Activated naive CD8-positive, alpha-beta T cell treated with anti-CD3 and anti-CD28 coated beads for 36 hours (primary cell): ENCODE data around the gene HFM1. TPM values are rescaled to one million over a fixed set of nuclear protein-coding genes. Genes with fewer than 3 reads are reported as not detected.
"Not testable (repeated sequence)": the region's sequence is repeated elsewhere in the genome, so short reads cannot be mapped to it uniquely, and the experiment has no call there.

ENCODE experiments used
- DNase-seq: peaks from one replicate; pipeline ENCODE4 v3.0.0; 2021
- H3K27ac Mint-ChIP-seq: one replicate; pipeline ENCODE4 v1.8.0; 2022; ENCODE audit warnings: mild to moderate bottlenecking, moderate library complexity, mixed read lengths
- H3K27me3 Mint-ChIP-seq: one replicate; pipeline ENCODE4 v1.8.0; 2022; ENCODE audit warnings: mild to moderate bottlenecking, mixed read lengths
- H3K36me3 Mint-ChIP-seq: one replicate; pipeline ENCODE4 v1.8.0; 2021; ENCODE audit warnings: mild to moderate bottlenecking, mixed read lengths
- H3K4me1 Mint-ChIP-seq: one replicate; pipeline ENCODE4 v1.8.0; 2021; ENCODE audit warnings: mixed read lengths
- H3K4me3 Mint-ChIP-seq: one replicate; pipeline ENCODE4 v1.8.0; 2022; ENCODE audit warnings: mild to moderate bottlenecking, moderate library complexity, mixed read lengths
- H3K9me3 Mint-ChIP-seq: one replicate; pipeline ENCODE4 v1.8.0; 2022; ENCODE audit warnings: mixed read lengths
- total RNA-seq, 2 experiments: library from RNA; stranded (reverse); gene quantifications; one replicate each; pipeline ENCODE4 v1.2.3, GENCODE V29; 2021

The HFM1 gene
- under 1 TPM in 1 of 2 experiments, not detected in 1; 0.10 TPM for total RNA-seq

GRCh38 chr1:91404151-91405012 lies at the start of gene HFM1:
Gene HFM1 (minus strand): TSS chr1:91404837. CDS start chr1:91401082, 3,755 bp downstream.
- H3K27me3 Mint-ChIP-seq: peaks cover 18% of the 10 kb centered on the region
- H3K27ac Mint-ChIP-seq: peak within 1 kb of the TSS; percentile 63
- H3K4me3 Mint-ChIP-seq: peak within 1 kb of the TSS; percentile 79
- no peaks in the 10 kb centered on the region for H3K36me3 Mint-ChIP-seq
- H3K4me1 Mint-ChIP-seq: peaks cover 6% of the 10 kb centered on the region
- H3K9me3 Mint-ChIP-seq: no peaks in the 10 kb centered on the region
- peak; percentile 82 for DNase-seq

- H3K4me3 Mint-ChIP-seq: no peak overlapping the region
- H3K27me3 Mint-ChIP-seq: peaks cover 13% of the 10 kb centered on the region
These were observed 49.5 kb upstream of the HFM1 start for GRCh38 chr1:91454136-91454535.

GRCh38 chr1:91450260-91450659 lies 45.6 kb upstream of the HFM1 start:
- no peak for DNase-seq
- no peaks in the 10 kb centered on the region for H3K9me3 Mint-ChIP-seq
- H3K36me3 Mint-ChIP-seq: no peaks in the 10 kb centered on the region
- H3K4me1 Mint-ChIP-seq: no peaks in the 10 kb centered on the region
- H3K27me3 Mint-ChIP-seq: peaks cover 13% of the 10 kb centered on the region
- H3K4me3 Mint-ChIP-seq: no peak overlapping the region
- no peak overlapping the region for H3K27ac Mint-ChIP-seq

More at GRCh38 chr1:91454136-91454535, 49.5 kb upstream of the HFM1 start:
- no peaks in the 10 kb centered on the region for H3K4me1 Mint-ChIP-seq
- no peak for DNase-seq
- no peaks in the 10 kb centered on the region for H3K9me3 Mint-ChIP-seq
- no peaks in the 10 kb centered on the region for H3K36me3 Mint-ChIP-seq
- H3K27ac Mint-ChIP-seq: no peak overlapping the region

GRCh38 chr1:91447782-91448181 lies 43.1 kb upstream of the HFM1 start:
- not testable (repeated sequence) for H3K4me1 Mint-ChIP-seq, H3K9me3 Mint-ChIP-seq, H3K36me3 Mint-ChIP-seq, H3K27ac Mint-ChIP-seq, H3K27me3 Mint-ChIP-seq, DNase-seq, H3K4me3 Mint-ChIP-seq

- not testable (repeated sequence) for DNase-seq, H3K4me1 Mint-ChIP-seq, H3K4me3 Mint-ChIP-seq, H3K27ac Mint-ChIP-seq, H3K9me3 Mint-ChIP-seq, H3K36me3 Mint-ChIP-seq
- peaks cover 13% of the 10 kb centered on the region for H3K27me3 Mint-ChIP-seq
These were observed 37.3 kb upstream of the HFM1 start for GRCh38 chr1:91441980-91442379.

- Mint-ChIP-seq H3K27ac (no peak overlapping the region), H3K9me3 (peaks cover 9% of the 10 kb centered on the region), H3K27me3 (peaks cover 16% of the 10 kb centered on the region), H3K4me3 (no peak overlapping the region), H3K36me3 (peaks cover 2% of the 10 kb centered on the region), H3K4me1 (peaks cover 6% of the 10 kb centered on the region)
- no peak for DNase-seq
These were observed 36.2 kb upstream of the HFM1 start for GRCh38 chr1:91440847-91441246.

GRCh38 chr1:91439016-91439415 lies 34.4 kb upstream of the HFM1 start:
- Mint-ChIP-seq H3K27me3 (peaks cover 20% of the 10 kb centered on the region), H3K27ac (no peak overlapping the region), H3K9me3 (peaks cover 9% of the 10 kb centered on the region), H3K36me3 (peaks cover 2% of the 10 kb centered on the region), H3K4me1 (peaks cover 6% of the 10 kb centered on the region), H3K4me3 (no peak overlapping the region)
- no peak for DNase-seq

- Mint-ChIP-seq H3K27ac (no peak overlapping the region), H3K4me3 (no peak overlapping the region), H3K9me3 (no peaks in the 10 kb centered on the region), H3K27me3 (peaks cover 33% of the 10 kb centered on the region), H3K4me1 (no peaks in the 10 kb centered on the region), H3K36me3 (no peaks in the 10 kb centered on the region)
- DNase-seq: no peak
These were observed 23.7 kb upstream of the HFM1 start for GRCh38 chr1:91428182-91428798.

GRCh38 chr1:91427741-91428140 lies 23.1 kb upstream of the HFM1 start:
- Mint-ChIP-seq H3K4me1 (no peaks in the 10 kb centered on the region), H3K27me3 (peaks cover 36% of the 10 kb centered on the region), H3K9me3 (peaks cover 4% of the 10 kb centered on the region), H3K36me3 (no peaks in the 10 kb centered on the region), H3K4me3 (no peak overlapping the region), H3K27ac (no peak overlapping the region)
- DNase-seq: no peak

- H3K9me3 Mint-ChIP-seq, H3K4me3 Mint-ChIP-seq, H3K36me3 Mint-ChIP-seq, H3K4me1 Mint-ChIP-seq, H3K27ac Mint-ChIP-seq, DNase-seq: not testable (repeated sequence)
- peaks cover 24% of the 10 kb centered on the region for H3K27me3 Mint-ChIP-seq
These were observed 17.9 kb upstream of the HFM1 start for GRCh38 chr1:91422523-91422922.

GRCh38 chr1:91412371-91412770 lies 7.7 kb upstream of the HFM1 start:
- H3K9me3 Mint-ChIP-seq: no peaks in the 10 kb centered on the region
- no peaks in the 10 kb centered on the region for H3K4me1 Mint-ChIP-seq
- no peak for DNase-seq
- H3K36me3 Mint-ChIP-seq: no peaks in the 10 kb centered on the region
- no peak overlapping the region for H3K27ac Mint-ChIP-seq
- H3K4me3 Mint-ChIP-seq: no peak overlapping the region
- peaks cover 5% of the 10 kb centered on the region for H3K27me3 Mint-ChIP-seq

- no peak for DNase-seq
- H3K4me3 Mint-ChIP-seq: no peak overlapping the region
These were observed 2.2 kb upstream of the HFM1 start for GRCh38 chr1:91406773-91407389.

GRCh38 chr1:91402023-91402422 lies 2.6 kb downstream of the HFM1 start:
- Mint-ChIP-seq H3K9me3 (no peaks in the 10 kb centered on the region), H3K27me3 (peaks cover 14% of the 10 kb centered on the region), H3K36me3 (no peaks in the 10 kb centered on the region), H3K4me3 (no peak overlapping the region), H3K4me1 (peaks cover 6% of the 10 kb centered on the region), H3K27ac (no peak overlapping the region)
- DNase-seq: no peak

More at GRCh38 chr1:91406773-91407389, 2.2 kb upstream of the HFM1 start:
- H3K9me3 Mint-ChIP-seq: no peaks in the 10 kb centered on the region
- no peak overlapping the region for H3K27ac Mint-ChIP-seq
- peaks cover 16% of the 10 kb centered on the region for H3K27me3 Mint-ChIP-seq
- no peaks in the 10 kb centered on the region for H3K36me3 Mint-ChIP-seq
- H3K4me1 Mint-ChIP-seq: peaks cover 5% of the 10 kb centered on the region

- no peak overlapping the region for H3K4me3 Mint-ChIP-seq
These were observed 4.4 kb downstream of the HFM1 start for GRCh38 chr1:91400133-91400725.

GRCh38 chr1:91398291-91398690 lies 6.3 kb downstream of the HFM1 start:
- no peak overlapping the region for H3K27ac Mint-ChIP-seq
- no peak overlapping the region for H3K4me3 Mint-ChIP-seq
- peaks cover 4% of the 10 kb centered on the region for H3K27me3 Mint-ChIP-seq
- DNase-seq: no peak
- H3K36me3 Mint-ChIP-seq: no peaks in the 10 kb centered on the region
- no peaks in the 10 kb centered on the region for H3K9me3 Mint-ChIP-seq
- peaks cover 2% of the 10 kb centered on the region for H3K4me1 Mint-ChIP-seq

More at GRCh38 chr1:91400133-91400725, 4.4 kb downstream of the HFM1 start:
- Mint-ChIP-seq H3K27me3 (peaks cover 4% of the 10 kb centered on the region), H3K9me3 (no peaks in the 10 kb centered on the region), H3K36me3 (no peaks in the 10 kb centered on the region), H3K27ac (no peak overlapping the region), H3K4me1 (peaks cover 5% of the 10 kb centered on the region)
- DNase-seq: no peak
